GM12878 (cell line): Measurements from ENCODE around the gene ZNF202. TPM values are rescaled to one million over a fixed set of nuclear protein-coding genes. Genes with fewer than 3 reads are reported as not detected.

Experiments used
- ATAC-seq: fragments of 200-7000 bp; cut with Tn5 transposase; 3 replicates; pipeline ENCODE4 v1.9.1; 2020; ENCODE audit warnings: mild to moderate bottlenecking, moderate library complexity
- BruUV-seq: library from RNA; stranded (reverse); fragments of 400-500 nt; replicated peaks from 2 replicates; lab custom pipeline; 2021; lab: Mats Ljungman, UMichigan
- CTCF ChIA-PET: fragments of 300-600 bp; sonication (Branson Sonifier 250); formaldehyde crosslinking; extraction: SDS; loops from one replicate; lab custom pipeline; 2021; ENCODE audit warnings: inconsistent platforms; lab: Yijun Ruan, JAX
- POLR2A ChIA-PET: fragments of 350-600 bp; formaldehyde crosslinking; extraction: SDS; loops from one replicate; lab custom pipeline; 2021; ENCODE audit warnings: inconsistent platforms; lab: Charles Lee
- RAD21 ChIA-PET: fragments of 300-600 bp; sonication (Branson Sonifier 250); formaldehyde crosslinking; loops from one replicate; lab custom pipeline; 2023; ENCODE audit warnings: antibody characterized with exemption; ENCODE audit not compliant: unreplicated experiment; lab: Charles Lee
- SMC1A ChIA-PET: fragments of 300-600 bp; sonication (Branson Sonifier 250); formaldehyde crosslinking; loops from one replicate; lab custom pipeline; 2023; ENCODE audit not compliant: unreplicated experiment, uncharacterized antibody; lab: Charles Lee
- DNase-seq: peaks from one replicate; pipeline ENCODE4 v3.0.0-alpha.2; 2011; ENCODE audit warnings: low read depth, low spot score
- FAIRE-seq: peaks from 3 replicates; lab custom pipeline; 2011; peaks lifted over from hg19 to GRCh38; lab: Jason Lieb, UNC
- H2AFZ ChIP-seq: 2 replicates; pipeline ENCODE4 v1.6.0; 2011; ENCODE audit warnings: low read depth, low read length, control low read depth; ENCODE audit not compliant: control insufficient read depth
- H3K27ac ChIP-seq: 2 replicates; pipeline ENCODE4 v1.5.1; 2011; ENCODE audit warnings: control low read depth; ENCODE audit not compliant: control insufficient read depth, insufficient read depth
- H3K27me3 ChIP-seq, 2 experiments: replicated peaks in 1 of 2; 2 replicates each; pipeline versions ENCODE4 v1.6.0 to v1.6.1; 2011; ENCODE audit warnings: low read length in 1 of 2; ENCODE audit not compliant: control insufficient read depth in 2 of 2, insufficient read depth in 2 of 2
- H3K36me3 ChIP-seq, 2 experiments: 2 replicates each; pipeline ENCODE4 v1.5.1; 2011; ENCODE audit warnings: low read length in 1 of 2; ENCODE audit not compliant: control insufficient read depth in 2 of 2, insufficient read depth in 2 of 2
- H3K4me1 ChIP-seq: 2 replicates; pipeline ENCODE4 v1.6.1; 2011; ENCODE audit warnings: mild to moderate bottlenecking, low read length, moderate library complexity, mixed read lengths; ENCODE audit not compliant: control insufficient read depth, insufficient read depth
- H3K4me2 ChIP-seq: 2 replicates; pipeline ENCODE4 v1.6.0; 2011; ENCODE audit warnings: control low read depth; ENCODE audit not compliant: control insufficient read depth, insufficient read depth
- H3K4me3 ChIP-seq: fragments of 200-600 bp; sonication (generic); 2 replicates; pipeline ENCODE4 v1.5.1; 2016
- H3K79me2 ChIP-seq: 2 replicates; pipeline ENCODE4 v1.6.0; 2011; ENCODE audit warnings: low read length; ENCODE audit not compliant: control insufficient read depth, insufficient read depth
- H3K9ac ChIP-seq: 2 replicates; pipeline ENCODE4 v1.8.0; 2011; ENCODE audit warnings: low read length, control low read depth, mixed read lengths; ENCODE audit not compliant: control insufficient read depth, insufficient read depth
- H3K9me3 ChIP-seq: replicated peaks from 3 replicates; pipeline ENCODE4 v1.5.1; 2011; ENCODE audit warnings: mild to moderate bottlenecking, low read length; ENCODE audit not compliant: control insufficient read depth, insufficient read depth
- H4K20me1 ChIP-seq: 2 replicates; pipeline ENCODE4 v1.6.0; 2011; ENCODE audit not compliant: control insufficient read depth, insufficient read depth
- BHLHE40 ChIP-seq, 2 experiments: fragments of 450-650 bp in 1 of 2; IDR thresholded peaks; 2 replicates each; pipeline ENCODE4 v1.6.1; 2011 to 2017; ENCODE audit warnings: low read depth in 2 of 2, borderline replicate concordance in 1 of 2, improper control_type of control experiment in 1 of 2, low read length in 1 of 2, mild to moderate bottlenecking in 1 of 2
- CHD4 ChIP-seq: fragments of 200-600 bp; sonication (generic); IDR thresholded peaks from 2 replicates; pipeline ENCODE4 v1.6.1; 2016; ENCODE audit warnings: mild to moderate bottlenecking
- FOS ChIP-seq: IDR thresholded peaks from 3 replicates; pipeline ENCODE4 v1.6.1; 2011; ENCODE audit warnings: borderline replicate concordance; ENCODE audit not compliant: insufficient read length; ENCODE audit errors: extremely low read depth
- IKZF1 ChIP-seq: fragments of 450-650 bp; conservative IDR thresholded peaks from 2 replicates; pipeline ENCODE4 v1.6.1; 2017; ENCODE audit warnings: antibody characterized with exemption, mild to moderate bottlenecking
- JUNB ChIP-seq: IDR thresholded peaks from 2 replicates; pipeline ENCODE4 v1.6.1; 2016; ENCODE audit warnings: antibody characterized with exemption, mild to moderate bottlenecking
- MLLT1 ChIP-seq: fragments of 450-650 bp; IDR thresholded peaks from 2 replicates; pipeline ENCODE4 v1.6.1; 2016; ENCODE audit warnings: mild to moderate bottlenecking
- MYB ChIP-seq: fragments of 150-350 bp; IDR thresholded peaks from 2 replicates; pipeline ENCODE4 v1.6.1; 2014; ENCODE audit warnings: mild to moderate bottlenecking, low read depth, low read length, borderline replicate concordance
- NFYA ChIP-seq: IDR thresholded peaks from 2 replicates; pipeline ENCODE4 v1.6.1; 2011; ENCODE audit warnings: low read depth, mild to moderate bottlenecking, low read length, improper control_type of control experiment, borderline replicate concordance
- NR2C2 ChIP-seq: IDR thresholded peaks from 2 replicates; pipeline ENCODE4 v1.6.1; 2011; ENCODE audit warnings: borderline replicate concordance, low read depth; ENCODE audit not compliant: control insufficient read depth, insufficient read length
- WRNIP1 ChIP-seq: IDR thresholded peaks from 2 replicates; pipeline ENCODE4 v1.6.1; 2011; ENCODE audit warnings: low read depth, low read length, improper control_type of control experiment, borderline replicate concordance
- ZBTB40 ChIP-seq: fragments of 450-650 bp; IDR thresholded peaks from 2 replicates; pipeline ENCODE4 v1.6.1; 2016; ENCODE audit warnings: mild to moderate bottlenecking, moderate library complexity, borderline replicate concordance
- WGBS: methylation state at CpG from one replicate; pipeline ENCODE4 v1.1.6; 2016; ENCODE audit warnings: low lambda C conversion rate; ENCODE audit not compliant: insufficient replicate concordance, insufficient coverage; ENCODE audit errors: missing lambda C conversion rate; 5-methylcytosine and 5-hydroxymethylcytosine counted together
- in situ Hi-C: fragments of 300-500 bp; cut with MboI; formaldehyde crosslinking; loops from 9 replicates; pipeline ENCODE4 v1.14.3; 2018; ENCODE audit warnings: mixed read lengths
- intact Hi-C: fragments of 100-400 bp; cut with micrococcal nuclease; formaldehyde crosslinking; loops from one replicate; pipeline ENCODE4 v1.14.2; 2022; ENCODE audit not compliant: unreplicated experiment
- polyA plus RNA-seq, 11 experiments: library from polyadenylated mRNA; depleted of rRNA in 4 of 11; unstranded in 6 of 11; stranded (reverse) in 5 of 11; fragments of >200 nt; fragmentation: Nextera tagmentation in 4 of 11; fragmentation: Illumina TruSeq in 1 of 11; extraction: Ambion mirVana in 4 of 11; extraction: Trizol in 1 of 11; gene quantifications; 1 replicate in 1 of 11; 2 replicates in 10 of 11; pipeline versions ENCODE4 v1.2.1 to v1.2.3, GENCODE V29; 2011 to 2016; ENCODE audit warnings: inconsistent platforms in 2 of 11, missing spikeins in 2 of 11, low read depth in 1 of 11
- total RNA-seq, 4 experiments: library from RNA; depleted of rRNA in 3 of 4; stranded (reverse); fragments of >200 nt in 3 of 4; fragmentation: Illumina TruSeq in 1 of 4; extraction: Trizol in 1 of 4; gene quantifications; 2 replicates each; pipeline versions ENCODE4 v1.2.1 to v1.2.3, GENCODE V29; 2013 to 2021
- TF ChIP-seq, protein P1 (sequence below): fragments of 450-650 bp; conservative IDR thresholded peaks from 2 replicates; pipeline ENCODE4 v1.6.1; 2017; ENCODE audit warnings: mild to moderate bottlenecking, moderate library complexity

ZNF202 gene
- total and polyA plus RNA-seq, 10 of the 15 experiments (the other 5 are each of a cell fraction or from before 2014, with no cell fraction given): 2.6 to 13.6 (median 12.2) TPM

- TF ChIP-seq, protein P1, sequence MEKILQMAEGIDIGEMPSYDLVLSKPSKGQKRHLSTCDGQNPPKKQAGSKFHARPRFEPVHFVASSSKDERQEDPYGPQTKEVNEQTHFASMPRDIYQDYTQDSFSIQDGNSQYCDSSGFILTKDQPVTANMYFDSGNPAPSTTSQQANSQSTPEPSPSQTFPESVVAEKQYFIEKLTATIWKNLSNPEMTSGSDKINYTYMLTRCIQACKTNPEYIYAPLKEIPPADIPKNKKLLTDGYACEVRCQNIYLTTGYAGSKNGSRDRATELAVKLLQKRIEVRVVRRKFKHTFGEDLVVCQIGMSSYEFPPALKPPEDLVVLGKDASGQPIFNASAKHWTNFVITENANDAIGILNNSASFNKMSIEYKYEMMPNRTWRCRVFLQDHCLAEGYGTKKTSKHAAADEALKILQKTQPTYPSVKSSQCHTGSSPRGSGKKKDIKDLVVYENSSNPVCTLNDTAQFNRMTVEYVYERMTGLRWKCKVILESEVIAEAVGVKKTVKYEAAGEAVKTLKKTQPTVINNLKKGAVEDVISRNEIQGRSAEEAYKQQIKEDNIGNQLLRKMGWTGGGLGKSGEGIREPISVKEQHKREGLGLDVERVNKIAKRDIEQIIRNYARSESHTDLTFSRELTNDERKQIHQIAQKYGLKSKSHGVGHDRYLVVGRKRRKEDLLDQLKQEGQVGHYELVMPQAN: peak; percentile 93
These were observed at the start of gene ZNF202 (continued) for GRCh38 chr11:123741159-123742030.

- WGBS: 0% methylated on average over 1 of the region's 1 CpG
- Histone ChIP-seq H2AFZ (no peak overlapping the region), H3K4me1 (no peaks in the 10 kb centered on the region), H3K4me2 (no peak overlapping the region), H3K27me3 (no peaks in the 10 kb centered on the region), H4K20me1 (no peaks in the 10 kb centered on the region), H3K4me3 (no peak overlapping the region), H3K9me3 (no peaks in the 10 kb centered on the region), H3K79me2 (no peaks in the 10 kb centered on the region), H3K9ac (no peak overlapping the region), H3K27ac (no peak overlapping the region), H3K36me3 (no peaks in the 10 kb centered on the region)
- ChIA-PET SMC1A (interaction anchor here (0.9 kb wide), 1 partner anchor 16 kb away, joined by 3 read pairs; no protein-coding TSS in a partner anchor), RAD21 (no interaction called here), CTCF (interaction anchor here (0.6 kb wide), 1 partner anchor 1568 kb away, joined by 3 read pairs; no protein-coding TSS in a partner anchor), POLR2A (no interaction called here)
- in situ Hi-C loops (no loop called here), intact Hi-C loops (no loop called here)
- no TSS peak for BruUV-seq
- ATAC-seq (no peak), FAIRE-seq (no peak), DNase-seq (no peak)
- TF ChIP-seq MLLT1 (no peak), ZBTB40 (no peak), BHLHE40 (IDR thresholded peaks at IDR 0.05; ENCODE audit: borderline replicate concordance in 1 of 2, low read depth in 2 of 2, low read length in 1 of 2) (no peak), CHD4 (no peak), WRNIP1 (no peak), FOS (no peak), MYB (no peak), NFYA (no peak), IKZF1 (no peak), NR2C2 (no peak), JUNB (no peak)
These were observed 42.1 kb upstream of the ZNF202 start for GRCh38 chr11:123783536-123783935.
